Measurements from ENCODE around the gene MED12L. TPM values are rescaled to one million over a fixed set of nuclear protein-coding genes. Genes with fewer than 3 reads are reported as not detected.

MED12L gene
- total RNA-seq, 1 experiment from 2014 or later: 14.9 TPM

- no peak overlapping the region for H3K4me3 Mint-ChIP-seq
- no peak overlapping the region for H2BK15ac ChIP-seq (ENCODE audit: low read depth, low read length)
- no peak overlapping the region for H2AK5ac ChIP-seq (ENCODE audit: insufficient read length, low read length)
Measured at GRCh38 chr3:151091685-151092345, 6.4 kb downstream of the MED12L start.

More at GRCh38 chr3:151091685-151092345, 6.4 kb downstream of the MED12L start:
- no peaks in the 10 kb centered on the region for H3K27me3 ChIP-seq (ENCODE audit: insufficient read depth, low read length)
- H2BK5ac ChIP-seq (ENCODE audit: insufficient read length, low read length): no peak overlapping the region
- no peak for DNase-seq
- Mint-ChIP-seq H3K9me3 (no peaks in the 10 kb centered on the region), H3K4me1 (peaks cover 49 to 59% of the 10 kb centered on the region in 2 experiments), H3K36me3 (ENCODE audit: insufficient read depth in 1 of 3, low read depth in 3 of 3) (peaks cover 2 to 5% (median 2%) of the 10 kb centered on the region in 3 experiments; a peak in 3 of 7 replicates), H3K27ac (no peak overlapping the region), H3K27me3 (ENCODE audit: low read depth) (peaks cover 4% of the 10 kb centered on the region)
- no peak overlapping the region for H2BK120ac ChIP-seq (ENCODE audit: low read depth, low read length, poor library complexity, severe bottlenecking)
- no peak overlapping the region for H3K14ac ChIP-seq (ENCODE audit: insufficient read depth, low read length)
- no peaks in the 10 kb centered on the region for H4K20me1 ChIP-seq (ENCODE audit: control insufficient read depth, insufficient read depth, insufficient read length)
- no peak overlapping the region for H3K4ac ChIP-seq (ENCODE audit: low read depth, low read length)
- peaks cover 12% of the 10 kb centered on the region; the same call in 1 of the 2 replicates for H3K4me1 ChIP-seq (ENCODE audit: insufficient read depth, low read length)
- no peak for TF ChIP-seq CTCF (conservative IDR thresholded peaks at IDR 0.05)
- no peaks in the 10 kb centered on the region for H3K9me3 ChIP-seq (ENCODE audit: control insufficient read depth, low read depth, low read length)
- H2BK20ac ChIP-seq (ENCODE audit: low read depth, low read length, poor library complexity, severe bottlenecking): no peak overlapping the region
- H4K8ac ChIP-seq (replicated peaks; ENCODE audit: insufficient read length, low read depth, low read length): no peak overlapping the region
- H3K9ac ChIP-seq (ENCODE audit: extremely low read depth, insufficient read length, low read length): no peak overlapping the region
- no peak overlapping the region for H3T11ph ChIP-seq (ENCODE audit: low read length)
- no peak overlapping the region for H4K91ac ChIP-seq (ENCODE audit: insufficient read length, low read depth, low read length)
- H3K56ac ChIP-seq (ENCODE audit: insufficient read length, low read depth, low read length): no peak overlapping the region
- no peak overlapping the region for H2AFZ ChIP-seq (ENCODE audit: low read length)
- no peak overlapping the region for H2BK12ac ChIP-seq (ENCODE audit: insufficient read length, low read depth, low read length)
- H3K4me2 ChIP-seq (ENCODE audit: insufficient read depth, insufficient read length, low read length): no peak overlapping the region
- no peak overlapping the region for H3K18ac ChIP-seq (ENCODE audit: insufficient read length, low read depth, low read length)
- H3K27ac ChIP-seq (ENCODE audit: insufficient read length, low read depth, low read length): no peak overlapping the region
- H4K5ac ChIP-seq (ENCODE audit: insufficient read length, low read depth, low read length): no peak overlapping the region
- WGBS (ENCODE audit: extremely low coverage, insufficient read length, low lambda C conversion rate): no CpG with 5 or more reads among the region's 3 CpGs
- peaks cover 4% of the 10 kb centered on the region for H3K23me2 ChIP-seq (ENCODE audit: insufficient read length, low read depth, low read length, poor library complexity, severe bottlenecking)
- H3K79me2 ChIP-seq (ENCODE audit: insufficient read depth, low read length): peaks cover 29% of the 10 kb centered on the region; the same call in 1 of the 2 replicates
- peaks cover 13% of the 10 kb centered on the region for H3K79me1 ChIP-seq (ENCODE audit: insufficient read depth, low read depth, low read length, poor library complexity, severe bottlenecking)
- no peak overlapping the region for H3K23ac ChIP-seq (ENCODE audit: insufficient read length, low read depth, low read length)

All from H9 (cell line).